HEK293 (cell line): ENCODE measurements around the gene FFAR4.
"Not testable (repeated sequence)": the region's sequence is repeated elsewhere in the genome, so short reads cannot be mapped to it uniquely, and the experiment has no call there.

Experiments used
- CTCF ChIA-PET: fragments of 350-600 bp; formaldehyde crosslinking; extraction: SDS; loops from one replicate; lab custom pipeline; 2021; ENCODE audit warnings: antibody characterized with exemption; lab: Yijun Ruan, JAX
- POLR2A ChIA-PET: fragments of 300-600 bp; formaldehyde crosslinking; extraction: SDS; loops from one replicate; lab custom pipeline; 2020; ENCODE audit warnings: antibody characterized with exemption, inconsistent platforms; lab: Yijun Ruan, JAX
- H3K27ac ChIP-seq: fragments of 200-500 bp; sonication (Bioruptor generic); 2 replicates; pipeline ENCODE4 v1.5.1; 2014; ENCODE audit warnings: low read depth, low read length, control low read depth, inconsistent platforms; ENCODE audit errors: extremely low read depth
- H3K36me3 ChIP-seq, 2 experiments: fragments of 200-500 bp in 1 of 2; sonication (Bioruptor generic) in 1 of 2; 1 replicate in 1 of 2; 2 replicates in 1 of 2; pipeline ENCODE4 v1.5.1; 2014 to 2017; ENCODE audit warnings: inconsistent platforms in 2 of 2, low read length in 2 of 2; ENCODE audit not compliant: control insufficient read depth in 2 of 2, insufficient read depth in 1 of 2
- H3K4me1 ChIP-seq: fragments of 200-500 bp; sonication (Bioruptor generic); 2 replicates; pipeline ENCODE4 v1.5.1; 2014; ENCODE audit warnings: mild to moderate bottlenecking, low read length, inconsistent platforms; ENCODE audit not compliant: control insufficient read depth, insufficient read depth
- H3K4me3 ChIP-seq: 2 replicates; pipeline ENCODE4 v1.5.1; 2011; ENCODE audit warnings: low read depth, mild to moderate bottlenecking, control low read depth, low read length, moderate library complexity
- H3K9me3 ChIP-seq: fragments of 200-500 bp; sonication (Bioruptor generic); 2 replicates; pipeline ENCODE4 v1.5.1; 2014; ENCODE audit warnings: low read depth, low read length, inconsistent platforms; ENCODE audit not compliant: control insufficient read depth, insufficient read depth
- IKZF3 ChIP-seq: fragments of 450-650 bp; IDR thresholded peaks from 2 replicates; pipeline ENCODE4 v1.5.0; 2018; ENCODE audit warnings: missing biosample characterization, mild to moderate bottlenecking, missing genetic modification characterization, moderate library complexity
- KLF9 ChIP-seq: fragments of 450-650 bp; formaldehyde crosslinking; IDR thresholded peaks from 2 replicates; pipeline ENCODE4 v1.5.1; 2016; ENCODE audit warnings: missing biosample characterization, missing genetic modification characterization, low read depth
- MZF1 ChIP-seq: fragments of 450-650 bp; formaldehyde crosslinking; IDR thresholded peaks from 2 replicates; pipeline ENCODE4 v1.5.1; 2017; ENCODE audit warnings: missing biosample characterization, missing genetic modification characterization, borderline replicate concordance
- PRDM1 ChIP-seq: fragments of 450-650 bp; formaldehyde crosslinking; IDR thresholded peaks from 2 replicates; pipeline ENCODE4; 2016; ENCODE audit warnings: missing biosample characterization, missing genetic modification characterization
- SCRT1 ChIP-seq: fragments of 450-650 bp; formaldehyde crosslinking; IDR thresholded peaks from 2 replicates; pipeline ENCODE4 v1.5.1; 2016; ENCODE audit warnings: missing biosample characterization, missing genetic modification characterization, borderline replicate concordance
- SP2 ChIP-seq: fragments of 450-650 bp; formaldehyde crosslinking; IDR thresholded peaks from 2 replicates; pipeline ENCODE4 v1.5.1; 2016; ENCODE audit warnings: missing biosample characterization, missing genetic modification characterization
- WT1 ChIP-seq: fragments of 450-650 bp; formaldehyde crosslinking; IDR thresholded peaks from 2 replicates; pipeline ENCODE4 v1.5.1; 2016; ENCODE audit warnings: missing biosample characterization, missing genetic modification characterization
- ZBTB20 ChIP-seq: fragments of 450-650 bp; formaldehyde crosslinking; IDR thresholded peaks from 2 replicates; pipeline ENCODE4 v1.5.1; 2016; ENCODE audit warnings: missing biosample characterization, missing genetic modification characterization
- ZFHX2 ChIP-seq: fragments of 450-650 bp; formaldehyde crosslinking; conservative IDR thresholded peaks from 2 replicates; pipeline ENCODE4 v1.5.1; 2016; ENCODE audit warnings: missing biosample characterization, missing genetic modification characterization
- ZNF132 ChIP-seq: fragments of 450-650 bp; formaldehyde crosslinking; IDR thresholded peaks from 2 replicates; pipeline ENCODE4 v1.5.1; 2017; ENCODE audit warnings: missing biosample characterization, missing genetic modification characterization, borderline replicate concordance
- ZNF174 ChIP-seq: fragments of 450-650 bp; formaldehyde crosslinking; IDR thresholded peaks from 2 replicates; pipeline ENCODE4 v1.5.0; 2017; ENCODE audit warnings: missing biosample characterization, mild to moderate bottlenecking, missing genetic modification characterization
- ZNF354C ChIP-seq: fragments of 450-650 bp; formaldehyde crosslinking; IDR thresholded peaks from 2 replicates; pipeline ENCODE4 v1.5.1; 2016; ENCODE audit warnings: missing biosample characterization, missing genetic modification characterization, low read depth, borderline replicate concordance
- ZNF366 ChIP-seq: fragments of 450-650 bp; formaldehyde crosslinking; conservative IDR thresholded peaks from 2 replicates; pipeline ENCODE4 v1.5.1; 2016; ENCODE audit warnings: missing biosample characterization, missing genetic modification characterization
- ZNF433 ChIP-seq: fragments of 450-650 bp; formaldehyde crosslinking; IDR thresholded peaks from 2 replicates; pipeline ENCODE4 v1.5.1; 2016; ENCODE audit warnings: missing biosample characterization, missing genetic modification characterization, low read depth
- ZNF600 ChIP-seq: fragments of 450-650 bp; formaldehyde crosslinking; IDR thresholded peaks from 2 replicates; pipeline ENCODE4 v1.5.1; 2016; ENCODE audit warnings: missing biosample characterization, missing genetic modification characterization
- ZNF658 ChIP-seq: fragments of 450-650 bp; formaldehyde crosslinking; IDR thresholded peaks from 2 replicates; pipeline ENCODE4; 2016; ENCODE audit warnings: missing biosample characterization, missing genetic modification characterization
- TF ChIP-seq, protein P1 (sequence below): fragments of 450-650 bp; formaldehyde crosslinking; IDR thresholded peaks from 2 replicates; pipeline ENCODE4 v1.5.1; 2016; ENCODE audit warnings: missing biosample characterization, missing genetic modification characterization
- TF ChIP-seq, protein P2 (sequence below): fragments of 450-650 bp; formaldehyde crosslinking; IDR thresholded peaks from 2 replicates; pipeline ENCODE4 v1.5.1; 2016; ENCODE audit warnings: missing biosample characterization, missing genetic modification characterization, borderline replicate concordance
- TF ChIP-seq, protein P3 (sequence below): fragments of 450-650 bp; formaldehyde crosslinking; IDR thresholded peaks from 2 replicates; pipeline ENCODE4 v1.5.1; 2016; ENCODE audit warnings: missing biosample characterization, missing genetic modification characterization
- TF ChIP-seq, protein P4 (sequence below): fragments of 450-650 bp; formaldehyde crosslinking; IDR thresholded peaks from 2 replicates; pipeline ENCODE4 v1.5.1; 2017; ENCODE audit warnings: missing biosample characterization, missing genetic modification characterization

The FFAR4 gene

DNA sequence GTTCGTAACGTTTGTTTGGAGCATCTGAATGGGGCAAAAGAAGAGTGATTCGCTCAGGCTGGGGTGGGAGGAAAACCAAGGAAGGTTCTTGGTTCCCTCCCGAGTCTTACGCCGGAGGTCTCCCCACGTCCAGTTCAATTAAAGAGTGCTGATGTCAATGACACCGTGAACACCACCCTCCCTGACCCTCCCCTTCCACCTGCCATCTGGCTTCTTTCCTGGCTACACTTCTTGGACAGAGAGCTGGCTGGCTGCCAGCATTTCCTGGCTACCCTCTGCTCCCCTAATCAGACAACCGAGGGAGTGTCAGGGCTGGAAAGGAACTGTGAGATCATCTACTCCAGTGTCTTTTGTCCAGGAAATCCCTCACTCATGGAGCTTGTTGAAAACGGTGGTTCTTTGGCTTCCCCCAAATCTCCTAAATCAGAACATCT, 24.1 kb upstream of the FFAR4 start (continued):
- TF ChIP-seq, protein P1, sequence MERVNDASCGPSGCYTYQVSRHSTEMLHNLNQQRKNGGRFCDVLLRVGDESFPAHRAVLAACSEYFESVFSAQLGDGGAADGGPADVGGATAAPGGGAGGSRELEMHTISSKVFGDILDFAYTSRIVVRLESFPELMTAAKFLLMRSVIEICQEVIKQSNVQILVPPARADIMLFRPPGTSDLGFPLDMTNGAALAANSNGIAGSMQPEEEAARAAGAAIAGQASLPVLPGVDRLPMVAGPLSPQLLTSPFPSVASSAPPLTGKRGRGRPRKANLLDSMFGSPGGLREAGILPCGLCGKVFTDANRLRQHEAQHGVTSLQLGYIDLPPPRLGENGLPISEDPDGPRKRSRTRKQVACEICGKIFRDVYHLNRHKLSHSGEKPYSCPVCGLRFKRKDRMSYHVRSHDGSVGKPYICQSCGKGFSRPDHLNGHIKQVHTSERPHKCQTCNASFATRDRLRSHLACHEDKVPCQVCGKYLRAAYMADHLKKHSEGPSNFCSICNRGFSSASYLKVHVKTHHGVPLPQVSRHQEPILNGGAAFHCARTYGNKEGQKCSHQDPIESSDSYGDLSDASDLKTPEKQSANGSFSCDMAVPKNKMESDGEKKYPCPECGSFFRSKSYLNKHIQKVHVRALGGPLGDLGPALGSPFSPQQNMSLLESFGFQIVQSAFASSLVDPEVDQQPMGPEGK (tag by site-specific recombination), result peak; percentile 63
- TF ChIP-seq, protein P2, sequence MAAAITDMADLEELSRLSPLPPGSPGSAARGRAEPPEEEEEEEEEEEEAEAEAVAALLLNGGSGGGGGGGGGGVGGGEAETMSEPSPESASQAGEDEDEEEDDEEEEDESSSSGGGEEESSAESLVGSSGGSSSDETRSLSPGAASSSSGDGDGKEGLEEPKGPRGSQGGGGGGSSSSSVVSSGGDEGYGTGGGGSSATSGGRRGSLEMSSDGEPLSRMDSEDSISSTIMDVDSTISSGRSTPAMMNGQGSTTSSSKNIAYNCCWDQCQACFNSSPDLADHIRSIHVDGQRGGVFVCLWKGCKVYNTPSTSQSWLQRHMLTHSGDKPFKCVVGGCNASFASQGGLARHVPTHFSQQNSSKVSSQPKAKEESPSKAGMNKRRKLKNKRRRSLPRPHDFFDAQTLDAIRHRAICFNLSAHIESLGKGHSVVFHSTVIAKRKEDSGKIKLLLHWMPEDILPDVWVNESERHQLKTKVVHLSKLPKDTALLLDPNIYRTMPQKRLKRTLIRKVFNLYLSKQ (tag by site-specific recombination), result no peak
- peak; percentile 66 for TF ChIP-seq ZNF600 (tag by site-specific recombination)
- peak; percentile 67; the same call in 1 of the 2 replicates for TF ChIP-seq ZNF366 (tag by site-specific recombination)
- TF ChIP-seq KLF9 (tag by site-specific recombination), result no peak
- TF ChIP-seq ZNF433 (tag by site-specific recombination), result no peak
- TF ChIP-seq ZNF354C (tag by site-specific recombination), result no peak
- TF ChIP-seq ZBTB20, result peak; percentile 10; the same call in 1 of the 2 replicates
- TF ChIP-seq ZNF174 (tag by site-specific recombination), result no peak
- TF ChIP-seq ZNF132 (tag by site-specific recombination), result no peak
- peak; percentile 35; the same call in 1 of the 2 replicates for TF ChIP-seq PRDM1 (tag by site-specific recombination)
- TF ChIP-seq SCRT1 (tag by site-specific recombination), result no peak
- TF ChIP-seq IKZF3 (tag by site-specific recombination), result no peak
- TF ChIP-seq, protein P3, sequence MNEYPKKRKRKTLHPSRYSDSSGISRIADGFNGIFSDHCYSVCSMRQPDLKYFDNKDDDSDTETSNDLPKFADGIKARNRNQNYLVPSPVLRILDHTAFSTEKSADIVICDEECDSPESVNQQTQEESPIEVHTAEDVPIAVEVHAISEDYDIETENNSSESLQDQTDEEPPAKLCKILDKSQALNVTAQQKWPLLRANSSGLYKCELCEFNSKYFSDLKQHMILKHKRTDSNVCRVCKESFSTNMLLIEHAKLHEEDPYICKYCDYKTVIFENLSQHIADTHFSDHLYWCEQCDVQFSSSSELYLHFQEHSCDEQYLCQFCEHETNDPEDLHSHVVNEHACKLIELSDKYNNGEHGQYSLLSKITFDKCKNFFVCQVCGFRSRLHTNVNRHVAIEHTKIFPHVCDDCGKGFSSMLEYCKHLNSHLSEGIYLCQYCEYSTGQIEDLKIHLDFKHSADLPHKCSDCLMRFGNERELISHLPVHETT (tag by site-specific recombination), result 0 out of 2 replicates have a peak, but pooled peaks have one; percentile 14
- TF ChIP-seq MZF1, result peak; percentile 67; the same call in 1 of the 2 replicates
- 0 out of 2 replicates have a peak, but pooled peaks have one; percentile 29 for TF ChIP-seq SP2 (tag by site-specific recombination)
- no peak for TF ChIP-seq ZNF658 (tag by site-specific recombination)
- TF ChIP-seq ZFHX2 (tag by site-specific recombination), result no peak
- TF ChIP-seq WT1 (tag by site-specific recombination), result peak; percentile 96
- TF ChIP-seq, protein P4, sequence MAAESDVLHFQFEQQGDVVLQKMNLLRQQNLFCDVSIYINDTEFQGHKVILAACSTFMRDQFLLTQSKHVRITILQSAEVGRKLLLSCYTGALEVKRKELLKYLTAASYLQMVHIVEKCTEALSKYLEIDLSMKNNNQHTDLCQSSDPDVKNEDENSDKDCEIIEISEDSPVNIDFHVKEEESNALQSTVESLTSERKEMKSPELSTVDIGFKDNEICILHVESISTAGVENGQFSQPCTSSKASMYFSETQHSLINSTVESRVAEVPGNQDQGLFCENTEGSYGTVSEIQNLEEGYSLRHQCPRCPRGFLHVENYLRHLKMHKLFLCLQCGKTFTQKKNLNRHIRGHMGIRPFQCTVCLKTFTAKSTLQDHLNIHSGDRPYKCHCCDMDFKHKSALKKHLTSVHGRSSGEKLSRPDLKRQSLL (tag by site-specific recombination), result no peak

DNA sequence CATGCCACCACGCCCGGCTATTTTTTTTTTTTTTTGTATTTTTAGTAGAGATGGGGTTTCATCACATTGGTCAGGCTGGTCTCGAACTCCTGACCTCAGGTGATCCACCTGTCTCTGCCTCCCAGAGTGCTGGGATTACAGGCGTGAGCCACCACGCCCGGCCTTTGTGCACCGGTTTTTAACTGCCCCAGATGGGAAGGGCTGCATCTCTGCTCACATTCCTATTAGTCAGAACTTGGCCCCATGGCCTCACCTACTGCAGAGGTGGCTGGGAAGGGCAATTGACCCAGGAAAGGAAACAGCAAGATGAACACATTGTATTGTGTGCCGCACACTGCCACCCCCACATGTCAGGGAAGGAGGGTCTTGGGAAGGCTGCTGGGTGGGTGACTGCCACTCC, 19.5 kb upstream of the FFAR4 start:
- CTCF ChIA-PET, H3K4me1 ChIP-seq, POLR2A ChIA-PET: not testable (repeated sequence)

More for the DNA sequence above, 19.5 kb upstream of the FFAR4 start:
- H3K36me3 ChIP-seq, H3K9me3 ChIP-seq, H3K4me3 ChIP-seq, H3K27ac ChIP-seq: not testable (repeated sequence)
